GM10266 (cell line): ENCODE results near the gene RUNX3.

ENCODE experiments used
- DNase-seq: peaks from one replicate; pipeline ENCODE4 v3.0.0; 2012; ENCODE audit errors: extremely low spot score
- TF ChIP-seq, protein P1 (sequence below): IDR thresholded peaks from 2 replicates; pipeline ENCODE4 v1.5.1; 2012; ENCODE audit warnings: mild to moderate bottlenecking, low read depth; ENCODE audit not compliant: control insufficient read depth, insufficient read depth; ENCODE audit errors: missing control alignments

RUNX3 gene

DNA sequence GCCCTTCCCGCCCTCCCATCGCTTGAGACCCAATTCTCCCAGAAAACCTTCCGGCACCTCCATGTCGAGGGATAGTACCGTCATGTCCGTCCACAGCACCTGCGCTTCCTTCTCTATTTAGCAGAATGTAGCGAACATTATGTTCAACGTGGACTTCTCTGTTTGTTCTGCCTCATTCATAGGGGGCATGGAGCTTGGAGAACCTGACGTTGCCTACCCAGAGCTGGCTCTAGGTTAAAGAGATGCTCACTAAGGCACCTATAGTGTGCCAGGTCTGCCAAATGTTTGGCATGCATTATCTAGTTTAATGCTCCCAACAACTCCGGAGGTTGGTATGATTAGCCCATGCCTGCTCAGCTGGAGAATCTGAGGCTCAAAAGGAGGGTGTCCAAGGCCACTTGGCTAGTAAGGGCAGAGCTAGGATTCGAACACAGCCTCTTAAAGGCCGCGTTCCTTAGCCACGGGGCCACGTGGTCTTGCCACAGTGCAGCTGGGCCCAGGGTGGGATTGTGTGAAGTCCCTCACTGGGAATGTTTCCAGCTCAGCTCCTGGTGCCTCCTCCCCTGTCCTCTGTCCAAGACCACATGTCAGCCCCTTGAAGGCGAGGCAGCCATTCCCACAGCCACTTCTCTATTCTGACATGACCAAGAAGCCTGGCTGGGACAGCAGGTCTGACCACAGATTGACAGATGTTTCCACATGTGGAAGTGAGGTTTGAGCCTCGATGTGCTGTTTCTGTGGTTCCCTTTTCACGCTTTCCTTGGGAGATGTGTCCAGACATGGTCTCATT, 57.8 kb downstream of the RUNX3 start:
- no peak for DNase-seq

DNA sequence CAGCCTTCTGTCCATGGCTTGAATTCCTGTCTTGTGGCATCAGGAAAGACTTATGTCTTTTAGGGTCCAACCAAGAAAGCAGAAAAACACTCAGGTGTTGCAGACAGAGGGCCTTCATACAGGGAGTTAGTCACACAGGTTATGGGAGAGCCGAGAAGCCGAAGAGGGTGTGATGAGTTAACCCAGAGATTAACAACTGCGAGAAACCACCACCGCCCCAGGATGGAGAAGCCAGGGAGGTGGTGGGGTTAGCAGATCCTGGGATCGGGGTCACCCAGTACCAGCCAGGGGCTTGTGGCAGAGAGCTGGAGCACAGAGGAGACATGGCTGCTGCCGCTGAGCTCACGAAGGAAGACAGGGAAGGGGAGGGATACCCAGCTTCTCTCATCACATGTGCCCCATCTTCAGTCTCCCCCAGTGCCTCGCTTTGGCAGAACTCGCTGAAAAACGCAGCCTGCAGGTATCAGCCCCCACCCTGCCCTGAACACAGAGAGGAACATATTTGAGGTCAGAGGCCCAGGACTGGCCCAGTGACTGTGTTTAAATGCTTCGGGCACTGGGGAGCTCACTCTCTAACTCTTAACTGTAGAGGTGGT, 58.7 kb downstream of the RUNX3 start:
- TF ChIP-seq, protein P1, sequence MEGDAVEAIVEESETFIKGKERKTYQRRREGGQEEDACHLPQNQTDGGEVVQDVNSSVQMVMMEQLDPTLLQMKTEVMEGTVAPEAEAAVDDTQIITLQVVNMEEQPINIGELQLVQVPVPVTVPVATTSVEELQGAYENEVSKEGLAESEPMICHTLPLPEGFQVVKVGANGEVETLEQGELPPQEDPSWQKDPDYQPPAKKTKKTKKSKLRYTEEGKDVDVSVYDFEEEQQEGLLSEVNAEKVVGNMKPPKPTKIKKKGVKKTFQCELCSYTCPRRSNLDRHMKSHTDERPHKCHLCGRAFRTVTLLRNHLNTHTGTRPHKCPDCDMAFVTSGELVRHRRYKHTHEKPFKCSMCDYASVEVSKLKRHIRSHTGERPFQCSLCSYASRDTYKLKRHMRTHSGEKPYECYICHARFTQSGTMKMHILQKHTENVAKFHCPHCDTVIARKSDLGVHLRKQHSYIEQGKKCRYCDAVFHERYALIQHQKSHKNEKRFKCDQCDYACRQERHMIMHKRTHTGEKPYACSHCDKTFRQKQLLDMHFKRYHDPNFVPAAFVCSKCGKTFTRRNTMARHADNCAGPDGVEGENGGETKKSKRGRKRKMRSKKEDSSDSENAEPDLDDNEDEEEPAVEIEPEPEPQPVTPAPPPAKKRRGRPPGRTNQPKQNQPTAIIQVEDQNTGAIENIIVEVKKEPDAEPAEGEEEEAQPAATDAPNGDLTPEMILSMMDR = no peak
- DNase-seq = no peak

More for the DNA sequence above, 57.8 kb downstream of the RUNX3 start:
- TF ChIP-seq, protein P1 = no peak

DNA sequence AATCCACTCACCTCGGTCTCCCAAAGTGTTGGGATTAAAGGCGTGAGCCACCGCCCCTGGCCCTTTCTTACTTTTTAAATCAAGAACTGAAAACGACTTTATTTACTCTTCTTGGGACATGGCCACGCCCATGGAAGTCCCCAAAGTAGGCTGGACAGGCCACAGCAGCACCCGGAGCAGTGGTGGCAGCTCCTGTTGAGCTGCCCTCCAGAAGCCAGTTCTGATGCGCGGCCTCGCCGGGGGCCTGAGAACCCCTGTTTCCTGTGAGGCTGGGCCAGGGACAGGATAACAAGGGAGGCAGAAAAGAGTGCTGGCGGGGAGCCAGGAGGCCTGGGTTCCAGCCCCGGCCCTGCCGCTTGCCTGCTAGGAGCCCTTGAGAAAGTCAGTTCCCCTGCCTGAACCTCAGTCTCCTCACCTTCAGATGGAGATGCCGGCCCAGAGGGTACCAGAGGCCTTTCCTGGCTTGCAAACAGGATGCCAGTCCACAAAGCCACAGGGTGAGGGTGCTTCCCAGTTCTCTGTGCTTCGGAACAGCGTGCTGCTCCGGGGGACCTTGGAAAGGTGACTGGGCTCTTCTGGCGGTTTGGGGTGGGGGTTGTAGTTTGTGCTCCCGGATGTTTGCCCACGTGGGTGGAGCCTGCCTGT, 59.4 kb downstream of the RUNX3 start:
- DNase-seq = peak; percentile 51
- TF ChIP-seq, protein P1 = no peak

DNA sequence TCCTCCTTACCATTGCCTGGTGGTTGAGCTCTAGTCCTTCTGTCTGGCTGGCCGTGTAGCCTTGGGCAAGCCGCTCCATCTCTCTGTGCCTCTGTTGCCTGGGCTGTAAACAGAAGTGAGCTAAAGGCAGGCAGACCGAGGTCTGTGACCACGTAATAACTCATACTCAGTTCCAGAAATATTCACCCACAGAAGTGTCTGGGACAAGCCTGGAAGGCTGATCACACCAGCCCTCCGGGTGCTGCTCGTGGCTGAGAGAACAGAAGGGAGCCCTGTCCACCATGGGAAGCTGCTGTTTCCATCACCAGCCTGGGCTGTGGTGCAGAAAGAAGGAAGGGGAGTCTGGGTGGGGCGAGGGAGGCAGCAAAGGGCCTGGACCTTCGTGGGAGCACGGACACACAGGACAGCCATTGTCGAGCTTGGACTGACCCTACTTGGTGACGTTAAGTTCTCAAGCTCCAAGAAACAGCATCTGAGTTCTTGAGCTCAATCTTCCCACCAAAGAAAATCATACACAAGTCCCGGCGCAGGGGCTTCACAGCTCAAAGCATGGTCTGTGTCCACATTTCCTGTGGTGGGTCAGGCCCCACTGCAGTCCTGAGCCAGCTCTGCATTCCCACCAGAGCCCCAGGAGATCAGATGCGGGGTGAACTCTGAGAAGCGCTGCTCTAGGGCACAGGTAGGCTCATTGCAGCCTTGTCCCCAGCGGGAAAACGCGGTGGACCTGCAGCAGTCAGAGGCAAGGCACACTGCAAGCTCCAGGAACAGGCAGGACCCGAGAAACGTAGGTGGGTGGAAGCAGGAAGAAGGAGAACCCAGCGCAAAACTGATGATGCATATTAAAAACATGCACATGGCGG, 61.8 kb downstream of the RUNX3 start:
- no peak for DNase-seq
- TF ChIP-seq, protein P1 = no peak

DNA sequence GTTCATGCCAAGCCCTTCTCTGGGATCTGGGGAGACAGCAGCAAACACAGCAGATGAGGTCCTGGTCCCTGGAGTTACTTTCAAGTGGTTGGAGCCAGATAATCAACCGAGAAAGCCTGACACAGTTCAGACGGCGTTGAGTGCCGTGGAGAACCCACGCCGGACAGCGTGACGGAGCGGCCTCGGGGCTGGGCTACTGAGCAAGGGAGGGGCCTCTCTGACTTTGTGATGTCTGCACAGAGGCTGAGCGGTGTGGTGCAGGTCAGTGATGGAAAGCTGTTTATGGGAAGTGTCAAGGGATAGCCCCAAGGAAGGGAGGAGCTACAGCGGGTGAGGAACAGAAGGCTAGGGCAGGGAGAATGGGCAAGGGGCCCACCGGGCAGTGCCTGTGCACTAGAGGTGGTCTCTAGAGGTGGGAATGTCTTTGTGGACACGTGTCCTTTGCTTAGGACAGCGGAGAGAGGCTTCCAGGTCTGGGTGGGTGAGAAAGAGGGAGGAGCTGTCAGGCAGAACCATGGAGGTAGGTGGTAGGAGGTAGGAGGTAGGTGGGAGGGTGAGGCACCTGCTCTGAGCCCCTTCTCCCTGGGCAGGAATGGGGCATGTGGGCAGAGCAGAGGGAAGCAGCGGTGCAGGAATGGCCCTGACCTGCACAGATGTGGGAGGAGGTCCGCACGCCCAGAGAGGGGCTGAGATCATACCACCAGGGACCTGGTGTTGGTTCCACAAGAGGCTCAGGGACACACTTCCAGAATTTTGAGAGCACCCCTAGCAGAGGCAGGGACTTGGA, 62.8 kb downstream of the RUNX3 start:
- DNase-seq = no peak
- TF ChIP-seq, protein P1 = no peak
